Subcutaneous abdominal adipose tissue (tissue), 5 donors: ENCODE measurements around the gene ABLIM2.

Experiments
- H3K27ac ChIP-seq: one replicate; pipeline ENCODE4 v1.7.0; 2013; ENCODE audit warnings: low read depth, mild to moderate bottlenecking, inconsistent platforms, low read length, moderate library complexity
- H3K27me3 ChIP-seq, 5 donors: one replicate each; pipeline ENCODE4 v1.7.0; 2013; ENCODE audit warnings: low read length in 5 of 5, inconsistent platforms in 1 of 5; ENCODE audit not compliant: control insufficient read depth in 5 of 5, insufficient read depth in 4 of 5
- H3K36me3 ChIP-seq, 5 donors: one replicate each; pipeline ENCODE4 v1.7.0; 2013; ENCODE audit warnings: low read length in 5 of 5; ENCODE audit not compliant: control insufficient read depth in 5 of 5, insufficient read depth in 5 of 5
- H3K4me1 ChIP-seq, 5 donors: one replicate each; pipeline ENCODE4 v1.7.0; 2013; ENCODE audit warnings: low read length in 5 of 5, mild to moderate bottlenecking in 3 of 5, moderate library complexity in 1 of 5; ENCODE audit not compliant: control insufficient read depth in 5 of 5, insufficient read depth in 5 of 5
- H3K4me3 ChIP-seq, 5 donors: one replicate each; pipeline ENCODE4 v1.7.0; 2013; ENCODE audit warnings: low read length in 5 of 5, low read depth in 1 of 5
- H3K9ac ChIP-seq, 5 donors: one replicate each; pipeline ENCODE4 v1.7.0; 2013; ENCODE audit warnings: low read length in 5 of 5, mild to moderate bottlenecking in 4 of 5, moderate library complexity in 3 of 5
- H3K9me3 ChIP-seq, 5 donors: one replicate each; pipeline ENCODE4 v1.7.0; 2013; ENCODE audit warnings: low read length in 5 of 5; ENCODE audit not compliant: control insufficient read depth in 5 of 5
- donor health status: healthy.
- donor health status: healthy.
- donor health status: healthy.
- donor health status: healthy.
- donor health status: healthy.

Gene ABLIM2

GRCh38 chr4:7983296-7983695, 175.3 kb downstream of the ABLIM2 start:
- Histone ChIP-seq H3K27me3 (peaks cover 0 to 2% (median 0%) of the 10 kb centered on the region in 5 donors), H3K36me3 (no peaks in the 10 kb centered on the region), H3K27ac (no peak overlapping the region), H3K9ac (no peak overlapping the region), H3K9me3 (no peaks in the 10 kb centered on the region), H3K4me1 (peaks cover 0 to 19% (median 11%) of the 10 kb centered on the region in 5 donors), H3K4me3 (no peak overlapping the region)

GRCh38 chr4:7981738-7982394, 176.7 kb downstream of the ABLIM2 start:
- H3K27ac ChIP-seq = no peak overlapping the region
- H3K4me1 ChIP-seq = peaks cover 0 to 22% (median 12%) of the 10 kb centered on the region in 5 donors
- peaks cover 0 to 2% (median 0%) of the 10 kb centered on the region in 5 donors for H3K27me3 ChIP-seq
- no peaks in the 10 kb centered on the region for H3K9me3 ChIP-seq
- no peak overlapping the region for H3K4me3 ChIP-seq
- H3K36me3 ChIP-seq = no peaks in the 10 kb centered on the region
- no peak overlapping the region for H3K9ac ChIP-seq

- no peak overlapping the region for H3K27ac ChIP-seq
- H3K4me1 ChIP-seq = peaks cover 0 to 10% (median 7%) of the 10 kb centered on the region in 5 donors
- H3K9ac ChIP-seq = no peak overlapping the region
- H3K4me3 ChIP-seq = no peak overlapping the region
- H3K36me3 ChIP-seq = no peaks in the 10 kb centered on the region
- H3K9me3 ChIP-seq = no peaks in the 10 kb centered on the region
- peaks cover 0 to 2% (median 0%) of the 10 kb centered on the region in 5 donors for H3K27me3 ChIP-seq
Measured at GRCh38 chr4:7980036-7980435, 178.6 kb downstream of the ABLIM2 start.

GRCh38 chr4:7979652-7979968, 179.0 kb downstream of the ABLIM2 start:
- H3K27me3 ChIP-seq = peaks cover 0 to under 1% (median 0%) of the 10 kb centered on the region in 5 donors
- no peaks in the 10 kb centered on the region for H3K9me3 ChIP-seq
- H3K36me3 ChIP-seq = no peaks in the 10 kb centered on the region
- H3K9ac ChIP-seq = no peak overlapping the region
- no peak overlapping the region for H3K4me3 ChIP-seq
- H3K4me1 ChIP-seq = peaks cover 0 to 10% (median 7%) of the 10 kb centered on the region in 5 donors
- no peak overlapping the region for H3K27ac ChIP-seq

GRCh38 chr4:7978907-7979651, 179.5 kb downstream of the ABLIM2 start:
- H3K4me1 ChIP-seq = peaks cover 0 to 10% (median 7%) of the 10 kb centered on the region in 5 donors
- no peak overlapping the region for H3K27ac ChIP-seq
- H3K36me3 ChIP-seq = no peaks in the 10 kb centered on the region
- no peak overlapping the region for H3K4me3 ChIP-seq
- no peaks in the 10 kb centered on the region for H3K9me3 ChIP-seq
- no peak overlapping the region for H3K9ac ChIP-seq
- H3K27me3 ChIP-seq = no peaks in the 10 kb centered on the region

- H3K36me3 ChIP-seq = no peaks in the 10 kb centered on the region
- H3K27ac ChIP-seq = no peak overlapping the region
- no peaks in the 10 kb centered on the region for H3K27me3 ChIP-seq
- no peak overlapping the region for H3K4me3 ChIP-seq
- no peak overlapping the region for H3K9ac ChIP-seq
- H3K4me1 ChIP-seq = peaks cover 0 to 13% (median 10%) of the 10 kb centered on the region in 5 donors
- H3K9me3 ChIP-seq = no peaks in the 10 kb centered on the region
Measured at GRCh38 chr4:7978489-7978888, 180.1 kb downstream of the ABLIM2 start.

GRCh38 chr4:7976634-7977033, 182.0 kb downstream of the ABLIM2 start:
- Histone ChIP-seq H3K27me3 (no peaks in the 10 kb centered on the region), H3K36me3 (no peaks in the 10 kb centered on the region), H3K4me1 (peaks cover 0 to 18% (median 10%) of the 10 kb centered on the region in 5 donors), H3K9ac (no peak overlapping the region), H3K4me3 (no peak overlapping the region), H3K9me3 (no peaks in the 10 kb centered on the region), H3K27ac (no peak overlapping the region)

- no peak overlapping the region for H3K27ac ChIP-seq
- peaks cover 0 to 18% (median 11%) of the 10 kb centered on the region in 5 donors for H3K4me1 ChIP-seq
- H3K4me3 ChIP-seq = no peak overlapping the region
- H3K36me3 ChIP-seq = no peaks in the 10 kb centered on the region
- H3K9ac ChIP-seq = no peak overlapping the region
- no peaks in the 10 kb centered on the region for H3K9me3 ChIP-seq
- H3K27me3 ChIP-seq = no peaks in the 10 kb centered on the region
Measured at GRCh38 chr4:7976025-7976424, 182.6 kb downstream of the ABLIM2 start.

GRCh38 chr4:7974425-7974824, 184.2 kb downstream of the ABLIM2 start:
- Histone ChIP-seq H3K36me3 (no peaks in the 10 kb centered on the region), H3K9ac (no peak overlapping the region), H3K9me3 (no peaks in the 10 kb centered on the region), H3K4me3 (no peak overlapping the region), H3K4me1 (peaks cover 3 to 31% (median 18%) of the 10 kb centered on the region in 5 donors), H3K27ac (no peak overlapping the region), H3K27me3 (no peaks in the 10 kb centered on the region)

GRCh38 chr4:7973545-7973981, 185.1 kb downstream of the ABLIM2 start:
- H3K4me1 ChIP-seq = peaks cover 4 to 34% (median 19%) of the 10 kb centered on the region in 5 donors
- H3K27me3 ChIP-seq = no peaks in the 10 kb centered on the region
- no peaks in the 10 kb centered on the region for H3K9me3 ChIP-seq
- no peaks in the 10 kb centered on the region for H3K36me3 ChIP-seq
- H3K27ac ChIP-seq = no peak overlapping the region
- no peak overlapping the region for H3K9ac ChIP-seq
- no peak overlapping the region for H3K4me3 ChIP-seq
